AG04450 (cell line): ENCODE results near the gene NDOR1. TPM values are rescaled to one million over a fixed set of nuclear protein-coding genes. Genes with fewer than 3 reads are reported as not detected.

Experiments
- CTCF ChIA-PET: fragments of 300-600, 350-600 bp; formaldehyde crosslinking; extraction: SDS; loops from one replicate; lab custom pipeline; 2022; ENCODE audit warnings: antibody characterized with exemption, inconsistent platforms; lab: Charles Lee
- POLR2A ChIA-PET: fragments of 350-600 bp; formaldehyde crosslinking; extraction: SDS; loops from one replicate; lab custom pipeline; 2021; ENCODE audit warnings: antibody characterized with exemption, inconsistent platforms; lab: Yijun Ruan, JAX
- DNase-seq: peaks from one replicate; pipeline ENCODE4 v3.0.0-alpha.2; 2011; ENCODE audit warnings: low read depth, low spot score
- H3K27ac ChIP-seq: one replicate; pipeline ENCODE4 v1.5.1; 2012; ENCODE audit warnings: low read depth, low read length, control low read depth
- H3K27me3 ChIP-seq: one replicate; pipeline ENCODE4 v1.6.0; 2012; ENCODE audit warnings: low read length; ENCODE audit not compliant: control insufficient read depth, insufficient read depth
- H3K4me3 ChIP-seq: 2 replicates; pipeline ENCODE4 v1.5.1; 2011; ENCODE audit warnings: mild to moderate bottlenecking, low read depth, low read length, control low read depth
- H3K9me3 ChIP-seq: 2 replicates; pipeline ENCODE4 v1.5.1; 2012; ENCODE audit warnings: low read length; ENCODE audit not compliant: control insufficient read depth, insufficient read depth
- CTCF ChIP-seq: IDR thresholded peaks from 2 replicates; pipeline ENCODE4 v1.5.1; 2011; ENCODE audit warnings: low read depth, low read length, control low read depth, inconsistent platforms
- polyA plus RNA-seq: library from polyadenylated mRNA; depleted of rRNA; stranded (reverse); fragments of >200 nt; gene quantifications from 2 replicates; pipeline ENCODE4 v1.2.3, GENCODE V29; 2011

NDOR1 gene
- polyA plus RNA-seq, 1 experiment: 2.8 TPM

GRCh38 chr9:137218212-137218753 lies 12.8 kb downstream of the NDOR1 start:
- no peak overlapping the region for H3K27ac ChIP-seq
- no peaks in the 10 kb centered on the region; the same call in 1 of the 2 replicates for H3K9me3 ChIP-seq
- no peaks in the 10 kb centered on the region for H3K27me3 ChIP-seq
- CTCF ChIA-PET: interaction anchor here (1.4 kb wide), 1 partner anchor 18 kb away, joined by 7 read pairs; no protein-coding TSS in a partner anchor
- no peak overlapping the region for H3K4me3 ChIP-seq
- POLR2A ChIA-PET: interaction anchor here (0.6 to 1.8 kb wide), 3 partner anchors 22 to 29 kb away, joined by 3 to 10 read pairs (median 5); partner anchors contain the start of genes SSNA1 and TUBB4B
- no peak for DNase-seq
- no peak for TF ChIP-seq CTCF

- TF ChIP-seq CTCF: no peak
- Histone ChIP-seq H3K27ac (peak overlapping the region; percentile 11), H3K27me3 (no peaks in the 10 kb centered on the region), H3K9me3 (no peaks in the 10 kb centered on the region; the same call in 1 of the 2 replicates), H3K4me3 (no peak overlapping the region)
- ChIA-PET POLR2A (interaction anchor here (0.6 to 1.8 kb wide), 3 partner anchors 22 to 67 kb away, joined by 5 to 10 read pairs (median 5); partner anchors contain the start of genes SSNA1 and TUBB4B), CTCF (interaction anchor here (0.7 to 1.4 kb wide), 2 partner anchors 18 to 204 kb away, joined by 4 to 7 read pairs; partner anchors contain the start of gene EXD3)
- DNase-seq: no peak
These were observed 13.3 kb downstream of the NDOR1 start for GRCh38 chr9:137218754-137219271.

- ChIA-PET CTCF (no interaction called here), POLR2A (interaction anchor here (1.4 to 1.8 kb wide), 2 partner anchors 21 to 31 kb away, joined by 3 to 10 read pairs; partner anchors contain the start of gene TUBB4B)
- H3K4me3 ChIP-seq: no peak overlapping the region
- no peak for DNase-seq
- H3K27me3 ChIP-seq: no peaks in the 10 kb centered on the region
- H3K27ac ChIP-seq: no peak overlapping the region
- TF ChIP-seq CTCF: no peak
- no peaks in the 10 kb centered on the region; the same call in 1 of the 2 replicates for H3K9me3 ChIP-seq
These were observed 14.3 kb downstream of the NDOR1 start for GRCh38 chr9:137219757-137220316.

GRCh38 chr9:137220317-137221094 lies 15.0 kb downstream of the NDOR1 start:
- no peaks in the 10 kb centered on the region; the same call in 1 of the 2 replicates for H3K9me3 ChIP-seq
- no peak overlapping the region for H3K4me3 ChIP-seq
- H3K27me3 ChIP-seq: no peaks in the 10 kb centered on the region
- no peak overlapping the region for H3K27ac ChIP-seq
- ChIA-PET CTCF (no interaction called here), POLR2A (interaction anchor here (1.0 to 1.4 kb wide), 2 partner anchors 12 to 32 kb away, joined by 3 read pairs; no protein-coding TSS in a partner anchor)
- no peak for DNase-seq
- TF ChIP-seq CTCF: no peak
